Measurements from ENCODE around the gene GRAMD4. TPM values are rescaled to one million over a fixed set of nuclear protein-coding genes. Genes with fewer than 3 reads are reported as not detected.

The GRAMD4 gene
- polyA plus RNA-seq, 2 of the 4 experiments (the other 2 are of a cell fraction), result 7.7 to 13.1 TPM

GRCh38 chr22:46671824-46672432, 51.7 kb downstream of the GRAMD4 start:
- POLR2A ChIA-PET, result no interaction called here
- Histone ChIP-seq H3K27ac (no peak overlapping the region), H3K4me2 (no peak overlapping the region), H3K4me1 (no peaks in the 10 kb centered on the region), H3K9me3 (no peaks in the 10 kb centered on the region), H3K4me3 (no peak overlapping the region)
- FAIRE-seq (no peak), ATAC-seq (no peak), DNase-seq (ENCODE audit: low read depth in 1 of 2, low spot score in 1 of 2) (no peak)
- WGBS (ENCODE audit: missing lambda C conversion rate), result 83% methylated on average over 8 of the region's 17 CpGs
- no peak for TF ChIP-seq POLR2A (IDR thresholded peaks at IDR 0.05; ENCODE audit: low read length)
- CTCF ChIA-PET, result interaction anchor here (0.7 to 1.0 kb wide), 2 partner anchors 11 to 108 kb away, joined by 3 to 4 read pairs; no protein-coding TSS in a partner anchor

- WGBS (ENCODE audit: missing lambda C conversion rate), result 88% methylated on average over 17 of the region's 18 CpGs
- DNase-seq (ENCODE audit: low read depth in 1 of 2, low spot score in 1 of 2) (no peak), ATAC-seq (no peak; a peak in 1 of 6 replicates), FAIRE-seq (no peak)
- Histone ChIP-seq H3K4me3 (no peak overlapping the region), H3K27ac (no peak overlapping the region), H3K4me2 (no peak overlapping the region), H3K9me3 (no peaks in the 10 kb centered on the region), H3K4me1 (no peaks in the 10 kb centered on the region)
- TF ChIP-seq CHD2 (IDR thresholded peaks at IDR 0.05; ENCODE audit: low read length, partially characterized antibody) (no peak), ZFP36 (IDR thresholded peaks at IDR 0.05; ENCODE audit: borderline replicate concordance, partially characterized antibody) (no peak)
- ChIA-PET CTCF (interaction anchor here (1.0 kb wide), 1 partner anchor 12 kb away, joined by 4 read pairs; no protein-coding TSS in a partner anchor), POLR2A (no interaction called here)
These were observed 52.5 kb downstream of the GRAMD4 start for GRCh38 chr22:46672731-46673130.

GRCh38 chr22:46673205-46673604, 53.0 kb downstream of the GRAMD4 start:
- ChIA-PET POLR2A (no interaction called here), CTCF (interaction anchor here (1.0 kb wide), 1 partner anchor 12 kb away, joined by 4 read pairs; no protein-coding TSS in a partner anchor)
- DNase-seq (ENCODE audit: low read depth in 1 of 2, low spot score in 1 of 2) (no peak), FAIRE-seq (no peak), ATAC-seq (no peak)
- no peak overlapping the region for H3K27ac ChIP-seq
- H3K9me3 ChIP-seq, result no peaks in the 10 kb centered on the region
- TF ChIP-seq ZSCAN20 (CRISPR knock-in tag; IDR thresholded peaks at IDR 0.05) (no peak), REST (IDR thresholded peaks at IDR 0.05) (no peak), HOXA7 (CRISPR knock-in tag; IDR thresholded peaks at IDR 0.05) (no peak), SREBF2 (IDR thresholded peaks at IDR 0.05) (no peak), ATOH8 (CRISPR knock-in tag; IDR thresholded peaks at IDR 0.05; ENCODE audit: low read depth) (no peak), NPAS2 (CRISPR knock-in tag; IDR thresholded peaks at IDR 0.05; ENCODE audit: borderline replicate concordance) (no peak), CBX8 (IDR thresholded peaks at IDR 0.05) (no peak), POLR2AphosphoS2 (conservative IDR thresholded peaks at IDR 0.05; ENCODE audit: low read length) (no peak), RFX5 (IDR thresholded peaks at IDR 0.05) (no peak), CHD4 (IDR thresholded peaks at IDR 0.05; ENCODE audit: borderline replicate concordance) (no peak), HES2 (IDR thresholded peaks at IDR 0.05) (no peak), RNF2 (IDR thresholded peaks at IDR 0.05; ENCODE audit: borderline replicate concordance, low read depth) (no peak), NR3C1 (IDR thresholded peaks at IDR 0.05) (no peak), MAFK (IDR thresholded peaks at IDR 0.05; ENCODE audit: partially characterized antibody) (no peak), CTCF (IDR thresholded peaks at IDR 0.05) (no peak), FOSL2 (IDR thresholded peaks at IDR 0.05) (no peak), FOSL2 (CRISPR knock-in tag; IDR thresholded peaks at IDR 0.05) (no peak), PBX3 (IDR thresholded peaks at IDR 0.05) (no peak), EHF (CRISPR knock-in tag; IDR thresholded peaks at IDR 0.05) (no peak)
- no CpG with 5 or more reads among the region's 10 CpGs for WGBS (ENCODE audit: missing lambda C conversion rate)
- no peak overlapping the region for H3K4me3 ChIP-seq
- H3K4me1 ChIP-seq, result no peaks in the 10 kb centered on the region
- H3K4me2 ChIP-seq, result no peak overlapping the region
